ENCODE data around the gene PPP1R1A.

The PPP1R1A gene

DNA sequence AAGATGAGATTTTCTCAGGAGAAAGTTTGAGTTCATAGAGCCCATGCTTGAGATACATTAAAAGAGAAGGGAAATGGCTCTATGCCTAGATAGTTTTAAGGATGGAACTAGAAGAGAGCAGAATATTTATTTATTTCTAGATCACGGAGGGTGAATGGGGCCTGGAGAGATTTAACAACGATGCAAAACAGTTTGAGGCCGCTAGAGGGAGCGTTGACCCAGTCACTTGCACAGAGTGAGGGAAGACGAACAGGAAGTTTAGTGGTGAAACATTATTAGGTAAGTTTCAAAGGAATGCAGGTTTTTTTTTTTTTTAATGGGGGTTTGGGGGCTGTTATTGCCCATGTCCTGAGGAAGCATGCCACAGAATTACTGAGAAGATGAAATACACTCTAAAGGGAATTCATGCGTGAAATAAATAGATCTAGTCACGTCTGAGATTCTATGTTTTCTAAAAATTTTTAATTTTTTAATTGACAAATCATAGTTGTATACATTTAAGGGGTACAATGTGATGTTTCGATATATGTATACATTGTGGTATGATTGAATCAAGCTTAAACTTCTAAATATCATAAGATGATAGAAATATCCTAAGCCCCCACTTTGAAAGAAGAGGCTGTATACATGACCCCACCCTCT is 14.8 kb upstream of the PPP1R1A start:
- peak; percentile 80 for DNase-seq (ENCODE audit: low spot score)

DNA sequence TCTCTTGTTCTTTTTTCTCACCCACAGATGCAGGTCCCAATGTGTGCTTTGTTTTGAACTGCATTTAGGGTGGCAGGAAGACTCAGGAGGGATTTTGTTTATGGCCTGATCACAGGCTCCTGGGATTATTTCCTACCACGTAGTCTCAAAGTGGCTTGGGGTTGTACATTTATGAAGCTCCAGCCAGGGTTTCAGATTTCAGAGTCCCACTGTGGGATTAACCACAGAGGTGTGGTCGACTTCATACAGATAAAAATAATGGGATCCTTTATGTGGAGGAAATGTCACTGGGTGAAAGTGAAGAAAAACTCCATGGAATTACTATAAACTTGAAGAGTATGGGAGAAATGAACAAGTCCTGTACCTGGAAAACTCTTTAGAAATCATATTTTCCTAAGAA is 14.2 kb upstream of the PPP1R1A start:
- DNase-seq (ENCODE audit: low spot score) = no peak

DNA sequence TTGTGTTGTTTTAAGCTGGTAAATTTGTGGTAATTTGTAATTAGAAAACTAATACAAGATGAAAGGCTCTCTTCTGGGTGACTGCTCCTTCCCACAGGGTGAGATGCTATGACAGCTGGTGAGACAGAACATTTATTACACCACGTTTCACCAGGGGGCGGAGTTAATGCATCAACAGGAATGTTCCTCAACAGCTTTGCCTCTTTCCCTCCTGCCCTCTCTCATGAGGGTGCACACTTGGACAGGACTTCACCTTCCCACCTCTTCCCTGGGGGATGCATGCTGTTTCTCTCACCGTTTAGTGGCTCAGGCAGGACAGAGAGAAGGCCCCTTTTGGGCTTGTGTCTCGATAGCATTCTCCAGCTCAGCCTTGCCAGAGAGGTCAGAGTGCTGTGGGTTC is 13.4 kb upstream of the PPP1R1A start:
- no peak for DNase-seq (ENCODE audit: low spot score)

DNA sequence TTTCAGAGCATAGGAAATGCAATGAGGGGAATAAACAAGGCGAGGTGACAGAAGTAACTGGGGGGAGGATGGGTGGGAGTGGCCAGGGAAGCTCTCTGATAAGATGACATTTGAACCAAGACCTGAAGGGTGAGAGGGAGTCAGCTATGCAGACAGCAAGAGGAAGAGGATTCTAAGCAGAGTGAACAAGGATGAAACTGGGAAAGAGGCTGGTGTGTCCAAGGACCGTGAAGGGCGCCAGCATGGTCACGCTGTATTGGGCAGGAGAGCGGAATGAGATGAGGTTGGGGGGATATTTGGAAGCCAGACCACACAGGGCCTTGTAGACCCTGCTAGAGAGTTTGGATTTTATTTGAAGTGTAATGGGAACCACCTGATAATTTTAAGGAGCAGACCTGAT is 10.5 kb upstream of the PPP1R1A start:
- DNase-seq (ENCODE audit: low spot score) = no peak

DNA sequence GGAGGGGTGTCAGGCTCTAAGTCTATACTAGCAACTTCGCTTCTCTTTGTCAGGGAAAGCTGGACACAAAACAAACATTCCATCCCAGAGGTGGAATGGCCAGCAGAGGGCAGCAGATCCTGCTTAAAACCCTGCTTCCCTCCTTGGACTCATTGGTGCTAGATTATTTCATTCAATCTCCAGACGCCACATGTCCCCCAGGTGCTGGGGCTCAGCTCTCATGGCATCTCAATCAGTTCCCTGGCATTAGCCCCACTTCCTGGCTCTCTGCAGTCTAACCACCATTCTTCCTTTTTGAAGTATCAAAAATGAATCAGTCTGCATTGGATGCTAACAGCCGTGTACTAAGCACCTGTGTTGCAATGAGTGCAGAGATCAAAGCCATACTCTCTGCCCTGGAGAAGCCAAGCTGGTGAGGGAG is 8.1 kb upstream of the PPP1R1A start:
- peak; percentile 80 for DNase-seq (ENCODE audit: low spot score)

DNA sequence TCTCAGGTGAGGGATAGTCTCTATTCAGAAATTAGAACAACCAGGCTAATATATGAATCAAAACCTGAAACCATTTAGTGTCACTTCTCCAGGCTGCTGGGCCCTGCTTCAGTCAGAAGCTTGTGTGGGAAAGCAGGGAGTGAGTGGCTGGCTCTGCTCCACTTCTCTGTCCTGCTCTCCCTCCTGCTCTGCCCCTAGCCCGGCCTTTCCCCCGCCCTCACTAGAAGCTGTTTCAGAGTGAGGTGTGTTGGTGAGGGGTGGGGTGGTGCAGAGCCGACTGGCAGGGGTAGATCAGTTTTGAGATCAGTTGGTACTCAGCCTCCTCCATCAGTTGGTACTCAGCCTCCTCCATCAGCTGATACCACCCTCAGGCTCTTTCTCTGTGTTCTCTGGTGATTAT is 7.0 kb upstream of the PPP1R1A start:
- DNase-seq (ENCODE audit: low spot score) = no peak

DNA sequence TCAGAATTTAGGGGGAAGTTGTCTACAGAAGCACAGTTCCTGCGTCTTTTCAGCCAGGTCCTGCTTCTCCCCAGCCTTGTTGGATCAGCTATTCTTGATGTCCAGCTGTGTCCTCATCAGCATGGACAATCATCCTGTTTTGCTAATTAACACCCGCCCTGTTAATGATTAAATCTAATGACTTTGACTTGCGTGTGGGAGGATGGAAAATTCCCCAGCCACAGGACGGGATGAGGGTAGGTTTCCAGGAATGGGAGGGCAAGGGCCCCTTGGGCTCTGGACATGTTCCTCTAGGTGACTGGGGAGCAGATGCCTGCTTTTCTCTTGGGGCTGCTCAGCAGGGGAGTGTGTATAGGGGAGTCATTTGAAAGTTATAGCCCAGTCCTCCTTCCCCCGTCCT is 5.3 kb upstream of the PPP1R1A start:
- no peak for DNase-seq (ENCODE audit: low spot score)

DNA sequence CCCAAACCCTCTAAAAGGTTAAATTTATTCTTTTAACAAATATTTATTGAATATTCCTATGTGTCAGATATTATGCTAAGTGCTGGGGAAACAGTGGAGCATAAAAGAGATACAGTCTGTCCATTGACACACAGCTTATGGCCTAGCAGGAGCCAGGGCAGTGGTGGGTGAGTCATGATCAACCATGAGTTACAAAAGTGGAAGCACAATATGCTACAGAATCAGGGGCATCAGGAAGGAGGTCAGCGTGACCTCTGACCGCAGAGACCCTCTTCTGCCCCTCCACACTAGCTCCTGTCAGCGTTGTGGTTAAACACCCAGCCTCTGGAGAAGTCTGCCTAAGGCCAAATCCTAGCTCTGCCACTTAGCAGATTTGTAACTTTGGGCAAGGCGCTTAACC is 4.7 kb upstream of the PPP1R1A start:
- no peak for DNase-seq (ENCODE audit: low spot score)

DNA sequence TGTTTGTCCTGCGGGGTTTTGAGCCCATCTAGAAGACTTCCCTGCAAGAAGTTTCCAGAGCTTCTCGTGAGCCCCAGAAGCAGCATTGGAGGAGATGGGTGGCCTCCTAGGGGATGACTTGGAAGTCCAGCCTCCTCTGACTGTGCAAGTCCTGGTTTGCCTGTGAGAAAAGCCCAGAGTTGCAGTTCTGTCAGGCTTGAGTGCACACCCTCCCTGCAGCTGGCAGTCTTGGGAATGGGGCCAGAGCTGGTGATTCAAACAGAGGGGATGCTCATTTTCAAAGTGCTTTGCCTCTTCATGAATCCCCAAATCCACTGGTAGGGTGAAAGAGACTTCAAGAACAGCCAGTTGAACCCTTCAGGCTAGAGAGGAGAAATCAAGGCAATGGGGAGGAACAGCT is 3.9 kb upstream of the PPP1R1A start:
- peak; percentile 31 for DNase-seq (ENCODE audit: low spot score)

DNA sequence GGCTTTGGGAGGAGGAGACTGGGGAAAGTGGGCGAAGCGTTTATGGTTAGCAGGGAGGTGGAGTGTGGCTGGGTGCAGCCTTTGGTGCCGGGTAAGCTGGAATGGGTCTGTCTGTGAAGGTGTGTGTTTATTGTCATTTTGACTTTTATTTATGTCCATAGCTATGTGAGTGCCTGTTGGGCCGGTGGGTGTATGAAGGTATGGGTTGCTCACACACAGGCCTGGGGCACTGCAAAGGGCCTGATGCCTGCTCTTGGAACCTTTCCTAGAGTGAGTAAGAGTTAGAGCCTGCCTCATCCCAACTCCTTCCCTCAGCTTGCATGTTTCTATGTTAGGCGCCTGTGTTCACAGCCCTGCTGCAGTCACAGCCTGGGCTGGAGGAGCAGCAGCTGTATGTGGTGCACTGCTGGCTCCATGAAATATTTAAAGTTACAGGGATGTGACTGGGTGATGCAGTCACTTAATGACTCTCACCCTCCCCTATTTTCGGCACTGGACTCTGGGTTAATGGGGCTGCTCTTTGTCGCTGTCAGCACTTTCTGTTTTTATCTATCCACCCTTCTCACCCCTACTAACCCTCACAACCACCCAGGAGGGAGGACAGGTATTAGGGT is 2.6 kb upstream of the PPP1R1A start:
- peak; percentile 32 for DNase-seq (ENCODE audit: low spot score)

DNA sequence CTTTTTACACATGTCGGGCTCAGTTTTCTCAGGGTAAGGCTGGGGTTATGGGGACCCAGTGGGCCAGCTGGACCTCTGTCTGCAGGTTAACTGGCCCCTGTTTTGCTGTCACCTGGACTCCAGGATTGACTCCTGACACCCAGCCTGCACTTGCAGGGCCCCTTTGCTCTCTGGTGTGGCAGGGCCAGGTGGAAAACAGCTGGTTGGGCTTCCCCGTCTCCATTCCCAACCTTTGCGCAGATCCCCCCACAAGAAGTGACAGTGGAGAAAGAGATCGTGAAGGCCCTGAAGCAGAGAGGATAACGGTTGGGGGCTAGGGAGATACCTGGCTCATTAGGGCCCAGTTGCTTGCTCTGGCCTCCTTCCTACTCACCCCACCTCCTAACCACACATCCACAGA is 1.5 kb upstream of the PPP1R1A start:
- no peak for DNase-seq (ENCODE audit: low spot score)

DNA sequence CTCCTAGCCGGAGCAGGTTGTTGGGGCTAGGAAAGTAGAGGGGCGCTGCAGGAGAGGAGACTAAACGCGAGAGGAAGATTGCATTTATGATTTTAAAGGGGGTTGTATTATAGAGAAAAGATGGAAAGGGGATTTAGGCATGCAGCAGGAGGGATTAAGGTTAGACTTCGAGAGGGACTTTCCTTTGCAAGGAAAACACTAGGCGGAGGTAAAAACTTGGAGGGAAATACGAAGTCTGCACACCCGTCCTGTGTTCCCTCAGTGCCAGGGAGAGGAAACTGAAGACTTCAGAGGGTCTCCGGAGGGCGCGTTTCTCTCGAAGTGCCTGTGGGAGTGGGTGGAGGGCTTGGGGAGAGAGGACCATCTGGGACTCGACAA is 420 bp upstream of the PPP1R1A start:
- DNase-seq (ENCODE audit: low spot score) = no peak

DNA sequence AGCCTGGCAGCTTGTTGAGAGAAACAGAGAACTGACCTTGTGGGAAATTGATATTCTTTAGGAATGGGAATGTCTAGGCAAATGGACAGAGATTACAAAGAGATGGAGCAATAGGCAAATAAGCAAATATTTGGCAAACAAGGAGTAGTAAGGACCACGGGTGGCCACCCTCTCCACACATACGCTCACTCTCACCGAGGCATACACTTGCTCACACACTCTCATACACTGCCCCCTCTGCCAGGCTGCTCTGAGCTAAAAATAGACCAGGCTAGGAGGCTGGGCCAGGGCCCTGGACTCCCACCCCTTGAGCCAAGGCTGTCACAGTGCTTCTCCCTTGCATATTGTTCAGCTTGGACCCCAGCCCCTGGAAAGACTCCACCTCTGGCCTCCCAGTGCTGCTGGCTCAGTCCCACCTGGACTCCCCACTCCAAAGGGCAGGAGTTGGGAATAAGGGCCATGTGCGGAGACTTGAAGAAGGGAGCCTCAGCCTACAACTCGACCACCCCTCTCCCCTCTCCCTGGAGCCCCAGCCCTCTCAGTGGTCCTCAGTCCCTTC is 1.1 kb downstream of the PPP1R1A start:
- DNase-seq (ENCODE audit: low spot score) = no peak

DNA sequence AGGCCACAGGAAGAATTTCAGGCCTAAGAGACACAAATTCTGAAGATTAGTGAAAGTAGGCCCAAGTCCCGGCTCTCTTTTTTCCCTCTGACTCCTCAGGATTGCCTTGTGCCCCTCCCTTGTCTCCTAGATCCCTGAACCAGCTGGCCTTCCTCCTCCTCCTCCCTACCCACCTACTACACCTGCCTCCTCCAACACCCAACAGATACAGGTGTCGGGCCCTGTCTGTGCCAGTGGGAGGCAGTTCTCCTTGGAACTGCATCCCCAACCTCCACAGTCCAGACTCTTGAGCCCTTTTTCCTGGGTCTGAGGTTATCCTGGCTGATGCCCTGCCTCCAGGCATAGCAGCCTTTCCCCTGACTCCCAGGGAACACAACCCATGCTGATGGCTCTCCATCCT is 1.8 kb downstream of the PPP1R1A start:
- DNase-seq (ENCODE audit: low spot score) = no peak

DNA sequence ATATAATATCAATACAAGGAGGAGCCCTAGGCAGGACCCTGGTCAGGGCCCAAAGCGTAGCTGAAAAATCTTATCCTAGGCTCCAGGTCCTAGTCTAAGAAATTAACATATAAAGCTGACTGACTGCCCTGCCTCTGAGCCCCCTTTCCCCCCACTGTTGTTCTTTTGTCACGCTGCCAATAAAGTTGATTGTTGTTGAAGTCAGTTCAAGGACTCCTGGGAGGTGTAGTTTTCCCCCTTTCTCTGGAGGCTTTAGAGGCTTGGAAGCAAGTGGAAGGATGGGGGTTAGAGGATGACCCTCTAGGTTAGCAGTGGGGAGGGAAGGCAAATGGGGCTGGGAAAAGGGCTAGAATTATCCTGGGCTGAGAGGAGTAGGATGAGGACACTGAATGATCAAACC is 3.2 kb downstream of the PPP1R1A start:
- DNase-seq (ENCODE audit: low spot score) = no peak

DNA sequence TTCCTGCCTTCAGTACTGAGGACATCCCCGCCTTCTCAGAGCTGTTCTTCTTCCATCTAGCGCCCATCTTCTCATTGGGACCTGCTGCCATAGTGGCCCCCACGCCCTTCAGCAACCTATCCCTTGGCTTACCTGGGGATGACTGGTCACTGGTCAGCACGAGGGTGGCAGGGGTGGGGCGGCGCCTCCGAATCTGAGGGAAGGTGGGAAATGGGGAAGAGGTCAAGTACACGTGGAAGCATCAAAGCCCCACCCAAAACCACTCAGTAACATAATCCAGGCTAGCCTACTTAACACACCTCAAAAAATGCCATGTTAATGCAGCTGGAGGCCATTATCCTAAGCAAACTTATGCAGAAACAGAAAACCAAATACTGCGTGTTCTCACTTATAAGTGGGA is 4.3 kb downstream of the PPP1R1A start:
- DNase-seq (ENCODE audit: low spot score) = no peak

DNA sequence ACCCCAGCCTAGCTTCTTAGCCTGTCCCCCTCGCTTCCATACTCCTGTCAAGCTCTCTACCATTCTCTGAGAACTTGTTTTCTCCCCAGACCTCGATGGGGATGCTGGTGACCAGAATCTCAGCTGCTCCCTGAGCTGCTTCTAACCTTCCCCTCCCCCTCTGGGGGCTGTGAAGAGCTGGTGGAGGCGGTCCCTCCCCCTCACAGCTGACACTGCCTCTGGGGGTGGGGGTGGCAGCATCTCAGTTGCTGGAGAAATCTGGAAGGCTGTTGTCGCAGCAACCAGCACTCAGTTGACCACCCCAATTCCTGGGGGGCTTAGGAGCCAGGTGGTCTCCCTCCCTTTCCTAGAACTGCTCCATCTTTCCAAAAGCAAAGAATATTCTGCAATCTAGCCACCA is 4.7 kb downstream of the PPP1R1A start:
- DNase-seq (ENCODE audit: low spot score) = no peak

DNA sequence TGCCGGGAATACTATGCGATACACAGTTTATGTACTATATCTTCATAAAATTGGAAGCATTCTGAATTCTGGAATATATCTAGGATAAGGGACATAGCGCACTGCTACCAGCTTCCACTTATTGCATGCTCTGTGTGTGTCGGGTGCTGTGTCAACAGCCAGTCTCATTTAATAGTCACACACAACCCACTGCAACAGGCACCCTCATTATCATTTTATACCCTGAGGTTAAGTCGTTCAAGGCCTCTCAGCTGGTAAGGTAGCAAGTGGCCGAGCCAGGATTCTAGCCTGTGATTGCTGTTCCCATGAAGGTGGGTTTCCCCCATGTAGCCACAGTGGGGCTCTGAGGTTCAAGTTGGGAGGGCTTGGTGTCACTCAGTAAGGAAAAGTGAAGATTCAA is 7.0 kb downstream of the PPP1R1A start:
- DNase-seq (ENCODE audit: low spot score) = no peak

DNA sequence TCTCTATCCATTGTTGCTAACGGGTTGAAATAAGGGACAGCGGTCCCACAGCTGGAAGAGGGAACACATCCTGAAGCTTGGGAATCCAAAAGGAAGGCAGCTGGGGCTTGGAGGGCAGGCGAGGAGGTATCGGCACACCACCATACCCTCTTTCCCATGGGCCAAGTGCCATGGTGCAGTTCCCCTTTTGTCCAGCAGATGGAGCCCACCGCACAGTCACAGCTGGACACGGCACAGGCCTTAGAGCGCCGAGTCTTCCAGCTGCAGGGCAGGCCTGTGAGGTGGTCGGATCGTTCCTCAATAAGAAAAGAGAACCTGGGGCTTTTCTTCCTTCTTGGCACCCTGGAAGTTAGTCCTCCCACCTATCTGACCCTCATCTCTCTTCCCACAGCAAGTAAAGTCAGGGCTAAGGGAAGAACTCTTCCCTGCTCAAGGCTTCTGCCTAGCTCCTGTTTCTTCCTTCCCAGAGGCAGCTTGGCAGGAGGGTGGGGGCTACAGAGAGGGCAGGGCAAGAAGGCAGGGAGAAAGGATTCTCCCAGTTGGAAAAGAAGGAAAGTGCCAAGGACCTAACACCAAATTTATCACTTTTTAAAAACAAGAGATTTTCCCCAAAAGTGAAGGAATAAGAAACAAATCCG is 8.6 kb downstream of the PPP1R1A start:
- DNase-seq (ENCODE audit: low spot score) = peak; percentile 90

DNA sequence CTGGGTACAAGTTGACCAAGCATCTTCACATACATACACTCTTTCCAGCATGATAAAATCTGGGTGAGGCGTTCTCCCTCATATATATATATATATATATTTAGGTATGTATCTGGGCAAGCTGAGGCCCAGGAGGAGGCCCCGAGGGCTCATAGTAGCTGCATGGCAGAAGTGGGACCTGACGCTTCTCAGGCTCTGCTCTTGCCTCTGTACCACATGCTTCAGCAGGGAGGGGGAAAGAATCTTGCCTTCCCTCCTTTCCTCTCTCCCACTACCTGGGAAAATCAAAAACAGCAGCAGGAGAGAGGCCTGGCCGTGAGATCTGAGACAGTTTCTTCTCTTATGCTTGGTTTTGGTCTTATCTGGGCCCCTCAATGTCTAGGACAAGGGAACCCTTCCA is 9.2 kb downstream of the PPP1R1A start:
- DNase-seq (ENCODE audit: low spot score) = no peak

DNA sequence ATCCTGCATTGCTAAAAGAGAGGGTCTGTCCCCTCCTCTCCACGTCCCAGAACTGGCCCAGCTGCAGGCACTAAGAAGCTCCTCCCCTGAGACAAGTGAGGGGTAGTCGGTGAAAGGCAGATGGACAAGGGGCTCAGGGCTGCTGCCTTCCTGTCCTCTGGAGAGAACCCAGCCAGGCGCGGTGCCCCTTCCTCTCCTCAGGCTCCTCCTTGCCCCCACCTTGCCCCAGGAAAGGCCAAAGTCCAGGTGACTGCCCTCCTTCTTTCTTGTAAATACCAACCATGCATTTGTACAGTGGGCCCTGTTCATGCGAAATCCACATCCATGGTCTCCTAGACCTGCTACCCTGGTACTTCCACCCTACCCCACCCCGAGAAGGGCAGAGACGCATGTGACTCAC is 9.7 kb downstream of the PPP1R1A start:
- no peak for DNase-seq (ENCODE audit: low spot score)

DNA sequence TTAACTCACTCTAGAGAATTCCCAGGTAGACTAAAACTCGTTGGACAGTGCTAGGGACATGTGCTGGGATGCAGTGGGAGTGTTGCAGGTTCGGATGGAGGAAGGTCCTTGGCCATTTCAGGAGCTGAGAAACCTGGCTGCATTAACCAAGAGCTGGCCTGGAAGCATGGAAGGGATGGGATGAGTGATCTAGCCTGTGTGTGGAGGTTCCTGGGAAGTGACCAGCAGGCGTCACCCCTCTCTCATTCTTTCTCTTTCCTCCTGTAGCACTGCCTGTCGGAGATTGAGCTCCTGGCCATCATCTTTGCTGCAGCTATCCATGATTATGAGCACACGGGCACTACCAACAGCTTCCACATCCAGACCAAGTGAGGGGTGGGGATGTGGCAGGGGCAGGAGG is 15.6 kb downstream of the PPP1R1A start:
- no peak for DNase-seq (ENCODE audit: low spot score)

All from AG08395 (cell line).